HG02571 (cell line): ENCODE measurements around the gene NRG3.

Experiments used
- ATAC-seq: cut with Tn5 transposase; IDR thresholded peaks from one replicate; pipeline ENCODE4 v1.9.1; 2021; ENCODE audit warnings: mild to moderate bottlenecking, moderate library complexity; ENCODE audit not compliant: unreplicated experiment

NRG3 gene

GRCh38 chr10:82759050-82759449, 884.1 kb downstream of the NRG3 start:
- ATAC-seq: no peak

DNA sequence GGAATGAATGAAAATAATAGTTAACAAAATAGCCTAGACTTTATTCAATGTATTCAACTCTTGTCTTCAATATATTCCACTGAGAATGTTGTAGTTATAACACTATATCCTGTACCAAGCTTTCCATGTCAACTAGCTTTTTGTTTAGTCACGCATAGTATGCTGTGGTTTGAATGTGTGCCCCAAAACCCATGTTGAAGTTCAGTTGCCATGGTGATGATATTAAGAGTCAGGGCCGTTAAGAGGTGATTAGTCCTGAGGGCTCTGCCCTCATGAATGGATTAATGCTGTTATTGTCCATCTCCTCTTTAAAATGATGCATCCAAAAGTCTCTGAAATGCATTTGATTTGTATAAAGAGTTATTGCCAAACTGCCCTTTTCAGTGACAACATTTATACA, 887.6 kb downstream of the NRG3 start:
- no peak for ATAC-seq

DNA sequence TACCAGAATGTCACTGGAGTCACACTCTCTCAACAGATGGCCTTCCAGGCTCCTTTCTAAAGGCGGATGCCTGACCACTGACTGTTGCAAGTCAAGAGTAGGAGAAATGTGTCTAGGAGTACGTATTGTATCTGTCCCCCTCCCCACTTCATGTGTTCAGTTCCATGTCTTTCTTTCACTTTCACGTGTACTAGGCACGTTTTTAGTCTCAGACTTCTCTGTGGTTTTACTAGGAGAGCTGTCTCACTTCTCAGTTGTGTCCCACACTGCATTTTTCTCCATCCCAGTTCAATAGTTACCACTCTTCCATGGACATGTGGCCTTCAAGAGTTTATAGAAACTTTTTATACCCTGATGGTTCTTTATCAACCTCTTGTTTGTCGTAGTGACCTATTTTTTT, 893.0 kb downstream of the NRG3 start:
- no peak for ATAC-seq

- ATAC-seq: no peak
Observed at GRCh38 chr10:82778908-82779307, 903.9 kb downstream of the NRG3 start.

DNA sequence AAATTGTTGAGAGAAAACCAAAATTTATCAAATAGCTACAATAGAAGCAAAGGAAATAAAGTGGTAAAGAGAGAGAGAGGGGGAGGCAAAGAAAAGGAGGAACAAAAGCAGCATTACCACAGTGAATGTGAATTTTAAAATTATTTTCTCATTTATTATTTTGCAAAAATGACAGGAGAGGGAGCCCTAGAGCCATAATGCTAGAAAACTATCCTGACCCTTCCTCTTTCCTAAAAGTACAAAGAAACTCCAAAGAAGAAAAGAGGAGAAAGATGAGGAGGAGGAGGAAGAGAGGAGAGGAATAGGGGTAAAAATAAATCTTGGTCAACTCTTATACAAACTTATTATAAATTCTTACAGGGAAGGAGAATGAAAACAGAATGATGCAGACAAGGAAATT, 921.5 kb downstream of the NRG3 start:
- no peak for ATAC-seq

DNA sequence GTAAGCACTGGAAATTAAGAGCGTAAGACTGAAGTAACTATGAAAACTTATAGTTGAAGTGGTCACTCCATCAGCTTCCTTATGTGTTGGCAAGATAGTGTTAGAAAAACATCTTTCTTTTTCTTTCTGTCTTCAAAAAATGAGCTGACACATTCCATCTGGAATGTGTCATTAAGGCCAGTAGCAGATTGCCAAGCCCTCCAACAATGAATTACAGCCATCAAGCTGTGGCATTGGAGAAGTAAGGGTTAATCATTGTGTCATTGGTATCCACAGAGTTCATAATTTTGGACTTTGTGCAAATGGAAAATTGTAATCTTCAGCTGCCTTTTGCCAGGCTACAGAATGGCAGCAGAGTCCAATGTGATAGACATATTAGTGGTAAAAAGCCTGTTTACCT, 926.3 kb downstream of the NRG3 start:
- ATAC-seq: no peak

DNA sequence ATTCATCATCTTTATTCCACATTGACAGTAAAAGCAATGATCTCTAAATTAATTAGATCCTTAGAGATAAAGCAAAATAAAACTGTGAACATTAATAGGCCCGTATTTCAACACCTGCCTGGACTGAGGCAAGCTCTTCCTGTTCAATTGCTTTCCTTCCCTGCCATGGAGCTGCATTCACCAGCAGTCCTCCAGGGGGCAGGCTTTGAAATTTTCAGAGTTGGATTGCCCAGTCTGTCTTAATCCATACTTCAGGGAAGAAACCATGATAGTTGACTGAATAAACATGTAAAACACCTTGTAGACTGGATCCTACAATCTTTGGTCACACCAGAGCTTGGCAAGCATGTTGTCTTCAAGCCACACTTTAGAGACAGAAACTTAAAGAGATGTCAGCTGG, 936.6 kb downstream of the NRG3 start:
- no peak for ATAC-seq

DNA sequence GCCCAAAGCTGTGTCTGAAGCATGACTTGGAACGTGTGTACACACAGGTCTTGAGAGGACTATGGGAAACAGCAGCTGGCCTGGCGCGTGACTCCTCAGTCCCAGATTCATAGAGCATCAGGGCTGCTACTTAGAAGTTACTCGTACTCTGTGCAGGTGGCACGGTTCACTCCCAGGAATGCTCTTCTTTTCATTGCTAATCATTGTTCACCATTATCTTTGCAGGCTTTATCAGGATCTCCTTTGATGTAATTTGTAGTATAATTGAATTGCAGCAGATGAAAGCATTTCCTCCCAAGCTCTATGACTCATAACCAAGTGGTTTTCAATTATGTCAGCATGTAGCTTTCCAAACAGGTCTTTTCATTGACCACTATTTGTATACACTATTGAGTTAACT, 938.9 kb downstream of the NRG3 start:
- ATAC-seq: no peak

- no peak for ATAC-seq
Observed at GRCh38 chr10:82814635-82815034, 939.6 kb downstream of the NRG3 start.

DNA sequence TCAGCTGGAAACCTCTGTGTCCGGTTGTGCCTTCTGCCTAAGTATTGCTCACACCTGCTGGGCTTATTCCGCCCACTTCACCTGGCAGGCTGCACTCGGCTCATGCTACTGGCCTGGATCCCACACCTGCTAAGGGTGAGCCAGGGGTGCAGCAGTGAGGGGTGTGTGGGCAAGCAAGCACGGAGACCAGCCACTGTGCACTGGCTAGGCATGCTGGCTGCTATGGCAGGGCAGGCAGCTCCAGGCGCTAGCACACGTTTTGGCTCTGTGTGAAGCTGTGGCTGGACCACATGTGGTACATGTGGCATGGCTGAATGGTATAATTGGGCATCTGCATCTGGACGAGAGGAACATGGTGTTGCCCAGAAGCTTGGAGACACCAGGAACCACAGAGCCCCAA, 940.7 kb downstream of the NRG3 start:
- no peak for ATAC-seq

GRCh38 chr10:82817676-82818422, 942.9 kb downstream of the NRG3 start:
- no peak for ATAC-seq

- no peak for ATAC-seq
Observed at GRCh38 chr10:82821043-82821442, 946.0 kb downstream of the NRG3 start.

- ATAC-seq: no peak
Observed at GRCh38 chr10:82826132-82826531, 951.1 kb downstream of the NRG3 start.

- no peak for ATAC-seq
Observed at GRCh38 chr10:82827901-82828300, 952.9 kb downstream of the NRG3 start.

- ATAC-seq: no peak
Observed at GRCh38 chr10:82847242-82847641, 972.2 kb downstream of the NRG3 start.

DNA sequence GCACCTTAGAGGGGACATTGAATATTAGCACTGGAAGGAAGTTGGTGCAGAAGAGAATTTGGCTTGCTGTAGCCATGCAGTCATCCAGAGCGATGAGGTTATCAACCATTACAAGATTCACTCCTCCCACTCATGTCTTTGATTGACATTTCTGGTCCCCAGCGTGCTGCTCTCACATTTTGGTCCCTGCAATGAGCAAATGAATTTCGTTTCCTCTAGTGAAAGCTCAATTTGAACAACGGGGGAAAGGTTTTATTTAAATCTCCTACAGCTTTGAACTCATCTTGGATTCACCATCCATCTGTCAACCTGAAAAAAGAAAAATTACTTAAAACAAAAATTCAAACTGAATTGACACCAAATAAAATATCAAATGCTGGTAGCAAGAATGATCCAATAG, 975.2 kb downstream of the NRG3 start:
- no peak for ATAC-seq

DNA sequence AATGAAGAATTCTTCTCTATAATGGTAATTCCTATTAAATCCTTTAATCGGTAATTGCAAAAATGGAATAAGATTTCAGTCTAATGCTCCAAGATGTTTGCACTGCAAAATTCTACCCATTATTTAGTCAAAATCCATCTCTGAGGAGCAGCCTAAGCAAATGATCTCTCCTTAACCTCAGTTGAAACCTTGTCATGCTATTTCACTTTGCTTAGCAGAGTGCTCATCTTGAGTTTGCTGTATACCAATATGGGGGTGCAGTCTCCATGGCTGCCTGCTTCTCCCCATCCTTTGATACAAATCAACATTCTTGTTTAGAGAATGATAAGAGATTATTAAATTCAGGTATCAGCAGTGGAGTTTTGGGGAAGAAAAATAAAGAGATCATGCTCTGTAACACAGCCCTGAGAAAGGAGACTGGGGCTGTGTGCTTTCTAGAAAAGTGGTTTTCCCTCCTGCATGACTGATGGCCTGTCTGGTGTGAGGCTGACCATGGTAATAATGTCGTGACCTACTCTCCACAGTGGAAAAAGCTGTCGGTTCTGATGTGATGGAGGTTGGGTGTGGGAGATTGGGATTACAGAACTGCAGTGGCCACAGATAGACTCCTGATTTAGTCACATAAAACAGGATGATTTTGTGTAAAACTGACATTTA, 982.1 kb downstream of the NRG3 start:
- no peak for ATAC-seq

GRCh38 chr10:82861889-82862288, 986.9 kb downstream of the NRG3 start:
- ATAC-seq: no peak

DNA sequence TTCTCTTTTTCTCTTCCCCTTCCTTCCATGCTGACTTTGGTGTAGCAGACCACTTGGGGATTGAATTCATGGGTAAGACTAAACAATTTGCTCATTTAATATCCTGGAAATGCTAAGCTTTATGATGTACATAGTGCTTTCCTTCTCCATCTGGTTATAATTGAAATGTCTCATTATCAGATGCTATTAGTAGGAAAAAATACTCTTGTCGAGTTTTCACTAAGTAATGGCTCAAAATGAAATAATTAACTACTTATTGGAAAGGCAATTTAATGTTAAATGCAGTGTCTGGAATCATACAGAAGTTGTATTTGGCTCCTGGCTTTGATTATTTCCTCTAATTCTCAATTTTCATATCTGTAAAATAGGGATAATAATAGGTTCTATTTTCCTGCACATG, 990.4 kb downstream of the NRG3 start:
- no peak for ATAC-seq

DNA sequence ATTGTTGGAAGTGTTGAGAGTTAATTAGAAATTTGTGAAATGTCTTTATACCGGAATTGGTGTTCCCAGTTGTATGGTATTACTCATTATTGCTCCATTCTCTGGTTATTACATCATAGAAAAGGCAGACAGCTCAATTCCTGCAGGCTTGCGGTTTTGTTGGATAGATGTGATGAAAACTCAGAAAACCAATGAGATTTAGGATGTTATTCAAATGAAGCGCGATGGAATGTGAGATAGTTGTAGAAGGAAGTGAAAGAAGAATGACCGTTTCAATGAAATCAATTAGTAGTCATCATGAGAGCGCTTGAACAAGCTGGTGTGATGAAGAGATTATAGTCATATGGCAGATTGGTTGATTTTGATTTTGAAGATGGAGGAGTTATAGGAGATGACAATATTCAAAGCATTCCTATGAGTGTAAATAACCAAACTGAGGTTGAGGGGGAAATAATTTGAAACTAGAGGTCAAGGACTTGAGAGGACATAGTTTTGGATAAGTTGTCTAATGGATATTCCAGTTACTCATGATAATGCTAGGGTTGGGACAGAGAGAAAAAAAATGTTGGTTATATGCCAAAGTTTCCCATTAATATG, 991.5 kb downstream of the NRG3 start:
- no peak for ATAC-seq

DNA sequence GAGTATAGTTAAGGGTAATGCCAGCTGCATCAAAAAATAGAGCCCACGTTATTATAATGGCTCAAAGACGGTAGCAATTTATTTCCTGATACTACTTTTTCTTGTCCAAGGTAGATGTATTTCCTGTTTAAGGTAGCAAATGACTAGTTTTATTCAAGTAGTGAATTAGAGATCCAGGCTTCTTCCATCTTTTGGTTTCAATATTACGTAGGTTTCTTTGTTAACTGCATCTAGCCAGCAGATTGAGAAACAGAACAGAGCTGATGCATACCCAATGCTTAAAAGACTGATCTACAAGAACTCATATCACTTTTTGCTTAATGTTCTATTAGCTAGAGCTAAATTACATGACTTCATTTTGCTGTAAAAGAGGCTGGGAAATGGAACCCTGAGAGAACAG, 992.1 kb downstream of the NRG3 start:
- no peak for ATAC-seq

GRCh38 chr10:82874671-82875070, 999.7 kb downstream of the NRG3 start:
- ATAC-seq: no peak
